AG08396 (cell line): ENCODE measurements around the gene CPEB4.

Experiments
- DNase-seq: peaks from one replicate; pipeline ENCODE4 v3.0.0; 2012; ENCODE audit warnings: low spot score, mixed read lengths

The CPEB4 gene

DNA sequence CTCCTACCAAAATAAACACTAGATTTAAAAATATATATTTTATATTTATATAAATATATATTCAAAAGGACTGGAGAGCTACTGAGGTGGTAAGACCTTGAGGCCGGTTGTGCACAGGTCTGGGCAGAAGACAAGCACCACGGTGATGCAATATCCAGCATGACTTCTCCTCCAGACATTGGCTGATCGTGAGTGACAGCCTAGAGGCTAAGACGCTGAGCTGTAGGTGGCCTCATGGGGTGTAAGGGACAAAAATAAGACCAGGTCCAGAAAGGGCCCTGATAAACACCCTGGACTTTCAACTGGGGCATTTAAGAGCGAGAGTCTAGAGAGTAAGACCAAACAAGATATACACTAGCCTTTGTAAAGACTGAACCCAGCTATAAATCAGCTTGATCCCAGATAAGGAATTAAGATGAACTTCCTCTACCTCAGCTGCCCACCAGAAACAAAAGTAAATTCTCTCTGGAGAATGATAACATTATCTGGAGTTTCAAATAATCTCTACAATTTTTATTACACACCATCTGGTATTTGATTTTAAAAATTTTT is 86.6 kb downstream of the CPEB4 start:
- DNase-seq = no peak

DNA sequence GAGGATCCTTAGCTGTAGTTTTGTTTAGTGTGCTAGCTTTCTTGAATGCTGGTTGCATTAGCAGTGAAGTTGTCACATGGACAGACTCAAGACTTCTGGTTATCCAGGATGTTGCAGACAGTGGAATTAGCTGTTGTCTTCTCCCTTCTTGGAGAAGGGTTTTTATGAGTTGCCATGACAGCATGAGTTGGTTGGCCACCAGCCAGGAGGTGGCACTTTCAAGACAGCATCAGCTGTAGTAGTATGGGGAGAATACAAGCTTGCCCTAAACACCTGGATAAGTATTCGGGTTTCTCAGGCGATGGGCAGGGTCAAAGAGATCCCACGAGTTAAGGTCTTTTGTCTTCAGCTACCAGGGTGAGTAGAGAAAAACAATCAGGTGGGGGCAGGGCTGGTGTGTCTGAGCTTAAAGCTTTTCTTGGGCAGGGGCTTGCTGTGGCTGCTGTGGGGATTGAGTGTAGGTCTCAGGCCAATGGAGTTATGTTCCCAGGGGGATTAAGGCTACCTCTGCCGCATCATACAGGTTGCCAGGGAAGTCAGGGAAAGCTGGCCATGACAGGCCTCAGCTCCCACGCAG is 93.1 kb downstream of the CPEB4 start:
- DNase-seq = no peak

DNA sequence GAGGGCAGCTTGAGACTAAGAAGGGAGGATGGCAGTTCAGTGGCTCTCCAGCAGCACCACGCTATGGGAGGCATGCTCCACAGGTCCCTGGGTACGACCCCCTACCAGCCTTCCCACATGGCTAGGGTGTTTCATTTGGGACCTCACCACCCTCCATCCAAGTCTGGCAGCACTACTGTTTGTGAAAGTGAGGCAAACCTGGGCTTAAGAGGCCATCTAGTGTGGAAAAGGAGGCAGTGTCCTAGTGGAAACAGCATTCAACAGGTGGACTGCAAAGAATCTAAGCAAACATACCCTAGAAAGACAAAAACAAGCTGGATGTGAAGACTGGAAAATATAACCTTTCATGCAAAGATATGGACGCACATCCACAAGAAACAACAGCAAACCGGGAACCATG is 96.1 kb downstream of the CPEB4 start:
- no peak for DNase-seq

DNA sequence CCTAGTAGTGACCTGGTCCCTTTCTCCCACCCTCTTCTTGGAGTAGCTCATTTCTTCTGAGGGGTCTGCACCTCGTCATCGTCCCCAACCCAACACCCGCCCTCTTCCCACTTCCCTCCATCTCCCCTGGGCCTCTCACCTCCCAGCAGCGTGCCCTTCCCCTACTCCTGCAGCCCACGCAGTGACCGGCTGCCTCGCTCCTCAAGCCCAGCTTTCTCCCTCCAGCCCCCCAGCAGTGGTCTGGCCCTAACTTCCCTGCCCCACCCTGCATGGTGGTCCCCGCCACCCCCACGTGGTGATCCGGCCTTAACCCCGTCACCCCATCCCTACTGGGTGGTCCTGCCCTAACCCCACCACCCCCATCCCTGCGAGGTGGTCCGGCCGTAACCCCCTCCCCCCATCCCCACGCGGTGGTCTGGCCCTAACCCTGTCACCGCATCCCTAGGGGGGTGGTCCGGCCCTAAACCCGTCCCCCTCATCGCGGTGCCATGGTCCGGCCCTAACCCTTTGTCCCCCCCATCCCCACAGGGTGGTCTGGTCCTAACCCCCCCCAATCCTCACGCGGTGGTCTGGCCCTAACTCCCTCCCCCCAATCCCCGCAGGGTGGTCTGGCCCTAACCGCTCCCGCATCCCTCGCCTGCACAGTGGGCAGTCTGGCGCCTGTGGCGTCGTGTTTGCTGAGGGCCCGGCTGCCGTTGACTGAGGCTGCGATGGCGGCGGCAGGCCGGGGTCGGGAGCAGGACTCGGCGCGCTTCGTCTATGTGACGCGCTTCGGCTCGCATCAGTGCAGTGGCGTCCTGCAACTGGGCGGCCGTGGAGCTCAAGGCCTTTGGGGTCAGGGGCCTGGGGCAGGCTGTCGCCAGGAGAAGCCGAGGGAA is 100.6 kb downstream of the CPEB4 start, which contains the start of gene C5orf47:
TSS of gene C5orf47 (plus strand) at position 617 of the 878 bp plus-strand sequence. CDS start at position 711, 94 bp downstream.
- no peak for DNase-seq

DNA sequence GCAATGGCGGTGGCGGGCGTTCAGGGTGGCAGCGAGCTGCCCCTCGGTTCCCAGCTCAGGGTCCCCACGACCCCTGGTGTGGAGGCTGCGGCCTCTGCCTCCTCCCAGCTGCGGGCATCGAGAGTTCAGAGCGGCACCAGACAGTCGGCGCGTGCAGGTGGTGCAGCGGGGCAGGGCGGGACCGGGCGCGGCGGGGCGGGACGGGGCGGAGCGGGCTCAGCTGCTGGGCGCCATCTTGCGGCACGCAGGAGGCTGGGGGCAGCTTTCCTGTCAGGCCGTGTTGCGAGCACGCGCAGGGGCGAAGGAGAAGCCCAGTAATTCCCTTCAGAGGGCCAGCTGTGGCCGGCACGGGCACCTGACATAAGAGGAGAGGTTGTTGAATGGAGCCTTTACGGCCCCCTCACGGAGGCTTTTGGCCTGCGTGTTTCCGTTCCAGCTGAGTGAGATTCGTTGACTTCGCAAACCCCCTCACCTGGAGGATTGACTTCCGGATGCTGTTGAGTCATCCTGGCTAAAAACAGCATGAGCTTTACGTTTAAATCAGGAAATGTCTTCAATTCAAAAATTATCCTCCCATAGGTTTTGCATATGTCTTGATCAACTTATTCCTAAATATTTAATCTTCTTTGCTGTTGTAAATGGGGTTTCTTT is 101.4 kb downstream of the CPEB4 start:
- DNase-seq = no peak

DNA sequence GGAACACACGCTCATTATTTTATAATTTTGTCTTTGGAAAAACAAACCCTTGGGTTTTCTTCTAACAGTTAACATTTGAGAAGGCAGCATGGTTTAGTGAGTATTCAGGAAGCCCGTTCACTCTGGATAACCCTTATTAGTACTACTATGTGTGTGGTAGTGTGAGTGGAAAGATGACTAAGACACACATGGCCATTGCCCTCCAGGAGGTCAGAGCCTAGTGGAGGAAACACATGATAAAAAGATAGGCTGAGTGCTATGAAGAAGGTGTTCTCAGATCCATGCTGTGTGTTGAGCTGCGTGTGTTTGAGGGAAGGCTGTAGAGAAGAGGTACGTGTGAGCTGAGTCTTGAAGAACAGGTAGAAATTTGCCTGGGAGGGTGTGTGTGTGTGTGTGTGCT is 109.2 kb downstream of the CPEB4 start:
- no peak for DNase-seq

DNA sequence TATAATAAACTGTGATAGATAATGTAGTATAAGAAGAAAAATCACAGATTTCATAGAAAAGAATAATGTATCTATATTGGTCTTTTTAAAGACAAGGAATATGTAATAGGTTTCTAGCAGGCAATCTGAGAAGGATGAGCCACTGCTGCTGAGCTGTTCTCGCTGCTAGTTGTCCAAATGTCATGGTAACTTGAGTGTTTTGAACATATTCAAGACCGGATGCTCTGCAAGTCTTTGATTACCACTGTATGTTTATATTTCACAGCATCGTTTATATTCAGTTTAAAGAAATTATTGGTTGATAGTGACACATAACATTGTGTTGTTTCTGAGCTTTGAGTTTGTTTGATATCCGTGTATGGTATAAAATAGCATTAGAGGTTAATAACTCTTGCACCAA is 110.4 kb downstream of the CPEB4 start:
- no peak for DNase-seq

DNA sequence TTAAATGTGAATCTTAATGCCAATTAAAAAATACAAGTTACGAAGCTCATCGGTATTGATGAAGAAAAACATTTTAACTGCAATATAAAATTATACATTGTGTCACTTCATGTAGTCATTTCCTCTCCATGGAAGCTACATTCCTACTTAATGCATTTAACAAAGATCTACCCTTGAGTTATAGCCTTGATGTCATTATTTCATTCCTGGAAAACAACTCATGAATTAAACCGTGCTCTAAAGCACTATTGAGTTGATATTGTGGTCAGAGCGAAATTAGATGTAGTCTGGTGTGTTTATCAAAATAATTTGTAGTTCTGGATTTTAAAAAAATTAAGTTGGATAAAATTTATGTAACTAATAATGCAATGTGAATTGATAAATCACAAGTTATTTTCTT is 111.9 kb downstream of the CPEB4 start:
- DNase-seq = no peak

DNA sequence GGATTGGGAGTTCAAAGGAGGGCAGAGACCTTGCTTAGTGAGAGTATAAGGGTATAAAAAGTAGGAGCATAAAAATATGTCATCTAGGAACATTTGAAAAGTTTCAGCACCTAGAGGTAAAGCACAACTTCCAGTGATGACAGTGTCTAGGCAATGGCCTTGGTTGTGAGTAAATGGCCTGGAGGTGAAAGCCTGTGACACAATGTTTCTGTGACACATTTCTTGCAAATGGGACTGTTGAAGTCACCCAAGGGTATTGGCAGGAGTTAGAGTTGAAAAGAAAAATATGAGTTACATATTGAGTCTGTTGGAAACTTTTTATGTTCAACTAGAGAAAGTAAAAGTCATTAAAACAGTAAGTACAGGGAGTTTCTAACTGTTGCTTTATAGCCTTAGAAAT is 115.6 kb downstream of the CPEB4 start:
- no peak for DNase-seq

DNA sequence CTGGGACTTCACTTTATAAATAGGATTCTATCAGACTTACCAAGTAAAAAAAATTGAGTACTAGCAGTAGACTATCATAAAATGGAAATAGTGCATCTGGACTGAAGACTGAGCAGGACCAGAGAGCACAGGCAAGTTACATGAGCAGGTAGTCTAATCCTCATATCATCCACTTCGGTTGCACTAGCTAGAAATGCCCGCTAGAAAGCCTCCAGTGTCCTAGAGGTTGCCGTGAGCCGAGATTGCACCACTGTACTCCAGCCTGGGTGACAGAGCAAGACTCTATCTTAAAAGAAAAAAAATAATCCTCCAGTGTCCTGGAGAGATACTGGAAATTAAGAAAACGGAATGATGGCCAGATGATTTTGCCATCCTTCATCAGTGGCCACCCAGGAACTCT is 120.8 kb downstream of the CPEB4 start:
- DNase-seq = no peak

DNA sequence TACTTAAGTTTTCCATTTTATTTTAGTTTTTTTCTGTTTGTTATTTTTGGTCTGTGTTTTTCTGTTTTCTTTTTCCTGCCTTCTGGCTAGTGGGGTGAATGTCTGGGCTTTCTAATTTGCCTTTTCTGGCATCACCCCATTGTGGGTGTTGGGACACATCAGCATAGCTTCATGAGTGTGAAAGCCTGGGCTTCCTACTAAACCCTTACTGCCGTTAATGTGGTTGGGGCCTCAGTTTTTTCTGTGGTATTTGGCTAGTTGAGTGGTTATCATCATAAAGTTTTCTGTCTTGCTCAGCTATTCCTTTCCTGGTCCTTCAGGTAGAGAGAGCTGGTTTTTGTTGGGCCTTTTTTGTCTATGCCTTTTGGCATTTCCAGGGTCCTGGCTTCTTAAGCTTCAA is 122.2 kb downstream of the CPEB4 start:
- DNase-seq = no peak

DNA sequence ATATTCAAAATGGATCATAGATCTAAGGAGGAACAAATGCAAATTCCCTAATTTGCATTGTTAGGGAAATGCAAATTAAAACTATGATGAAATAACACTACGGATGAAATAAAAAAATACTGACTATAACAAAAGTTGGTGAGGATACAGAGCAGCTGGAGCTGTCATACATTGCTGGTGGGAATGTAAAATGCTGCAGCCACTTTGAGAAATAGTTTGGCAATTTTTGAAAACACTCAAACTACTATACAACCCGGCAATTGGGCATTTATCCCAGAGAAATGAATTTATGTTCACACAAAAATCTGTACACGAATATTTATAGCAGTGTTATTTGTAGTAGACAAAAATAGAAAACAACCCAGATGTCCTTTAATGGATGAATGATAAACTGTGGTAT is 123.3 kb downstream of the CPEB4 start:
- no peak for DNase-seq
